ENCODE data around the gene RYR2.
A peak's percentile ranks its signal among the peaks of the same experiment; 100 is the strongest.

The RYR2 gene

DNA sequence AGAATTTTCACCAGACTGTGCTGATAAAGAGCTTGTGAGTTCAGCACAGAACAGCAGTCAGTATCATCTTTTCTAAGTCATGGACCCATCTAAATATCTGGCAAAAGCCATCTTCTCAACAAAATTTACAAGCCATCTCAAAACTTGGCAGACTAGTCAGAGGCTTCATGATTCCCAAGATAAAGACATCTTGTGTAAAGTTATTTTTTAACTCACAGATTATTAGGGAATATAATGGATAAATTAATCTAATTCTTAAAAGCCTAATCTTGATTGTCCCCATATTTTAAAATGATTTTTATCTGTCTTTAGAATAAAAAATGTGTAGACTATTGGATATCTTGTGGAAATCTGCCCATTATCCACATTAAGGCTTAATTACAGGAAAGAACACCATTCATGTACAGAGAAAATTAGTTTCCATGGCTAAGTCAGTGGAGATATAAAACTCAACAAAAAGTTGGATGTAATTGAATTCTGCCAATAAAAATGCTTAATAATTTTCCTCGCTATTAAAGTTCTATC, 688.9 kb downstream of the RYR2 start:
- no peak for DNase-seq (ENCODE audit: low read depth)
- H3K4me3 ChIP-seq (replicated peaks; ENCODE audit: low read depth, low read length) = no peak overlapping the region
- TF ChIP-seq, protein P1, sequence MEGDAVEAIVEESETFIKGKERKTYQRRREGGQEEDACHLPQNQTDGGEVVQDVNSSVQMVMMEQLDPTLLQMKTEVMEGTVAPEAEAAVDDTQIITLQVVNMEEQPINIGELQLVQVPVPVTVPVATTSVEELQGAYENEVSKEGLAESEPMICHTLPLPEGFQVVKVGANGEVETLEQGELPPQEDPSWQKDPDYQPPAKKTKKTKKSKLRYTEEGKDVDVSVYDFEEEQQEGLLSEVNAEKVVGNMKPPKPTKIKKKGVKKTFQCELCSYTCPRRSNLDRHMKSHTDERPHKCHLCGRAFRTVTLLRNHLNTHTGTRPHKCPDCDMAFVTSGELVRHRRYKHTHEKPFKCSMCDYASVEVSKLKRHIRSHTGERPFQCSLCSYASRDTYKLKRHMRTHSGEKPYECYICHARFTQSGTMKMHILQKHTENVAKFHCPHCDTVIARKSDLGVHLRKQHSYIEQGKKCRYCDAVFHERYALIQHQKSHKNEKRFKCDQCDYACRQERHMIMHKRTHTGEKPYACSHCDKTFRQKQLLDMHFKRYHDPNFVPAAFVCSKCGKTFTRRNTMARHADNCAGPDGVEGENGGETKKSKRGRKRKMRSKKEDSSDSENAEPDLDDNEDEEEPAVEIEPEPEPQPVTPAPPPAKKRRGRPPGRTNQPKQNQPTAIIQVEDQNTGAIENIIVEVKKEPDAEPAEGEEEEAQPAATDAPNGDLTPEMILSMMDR (IDR thresholded peaks at IDR 0.05; ENCODE audit: low read length, missing control alignments) = no peak

DNA sequence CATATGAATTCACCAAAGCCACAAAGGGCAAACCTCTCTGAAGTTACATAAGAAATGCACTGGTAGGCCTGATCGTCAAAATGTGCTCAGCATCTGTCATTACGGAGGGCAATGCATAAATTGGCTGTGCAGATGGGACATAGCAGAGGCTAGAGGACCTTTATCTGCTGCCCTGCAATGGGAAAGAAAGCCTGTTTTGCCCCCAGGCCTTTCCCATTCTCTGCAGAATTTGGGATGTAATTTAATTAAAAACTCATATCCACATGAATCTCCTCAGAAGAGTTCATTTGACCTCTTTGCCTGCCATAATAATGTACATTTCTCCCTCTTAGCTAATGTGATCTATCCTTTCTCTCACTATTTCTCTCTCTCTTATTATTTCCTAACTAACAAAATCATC, 690.7 kb downstream of the RYR2 start:
- DNase-seq (ENCODE audit: low read depth) = no peak
- no peak overlapping the region for H3K4me3 ChIP-seq (replicated peaks; ENCODE audit: low read depth, low read length)
- TF ChIP-seq, protein P1 (IDR thresholded peaks at IDR 0.05; ENCODE audit: low read length, missing control alignments) = no peak

DNA sequence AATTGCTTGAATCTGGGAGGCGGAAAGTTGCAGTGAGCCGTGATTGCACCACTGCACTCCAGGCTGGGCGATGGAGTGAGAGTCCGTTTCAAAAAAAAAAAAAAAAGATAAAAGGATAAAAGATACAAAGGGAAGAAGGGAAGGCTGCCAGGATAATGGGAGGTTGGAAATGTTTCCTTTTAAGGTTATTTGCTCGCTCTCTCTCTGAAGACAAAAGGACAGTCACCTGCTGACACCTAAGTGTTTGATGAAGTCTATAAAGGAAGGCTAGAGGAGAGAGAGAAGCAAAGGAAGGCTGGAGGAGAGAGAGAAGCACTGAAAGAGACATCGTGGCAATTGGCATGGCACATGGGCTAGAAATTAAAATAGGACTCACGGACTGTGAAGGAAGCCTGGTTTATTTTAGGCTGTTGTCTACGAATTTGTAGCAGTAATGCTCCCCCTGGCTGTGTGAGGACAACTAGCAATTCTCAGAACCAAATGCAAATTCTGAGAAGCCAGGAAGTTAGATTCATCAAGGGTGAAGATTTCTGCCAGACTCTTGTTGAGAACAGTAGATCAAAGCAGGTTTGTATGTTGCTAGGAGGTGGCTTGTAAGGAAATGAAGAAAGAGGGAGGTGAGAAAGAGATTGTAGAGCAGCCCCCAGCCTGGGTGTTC, 694.5 kb downstream of the RYR2 start:
- peak; percentile 4 for DNase-seq (ENCODE audit: low read depth)
- TF ChIP-seq, protein P1 (IDR thresholded peaks at IDR 0.05; ENCODE audit: low read length, missing control alignments) = peak; percentile 28

DNA sequence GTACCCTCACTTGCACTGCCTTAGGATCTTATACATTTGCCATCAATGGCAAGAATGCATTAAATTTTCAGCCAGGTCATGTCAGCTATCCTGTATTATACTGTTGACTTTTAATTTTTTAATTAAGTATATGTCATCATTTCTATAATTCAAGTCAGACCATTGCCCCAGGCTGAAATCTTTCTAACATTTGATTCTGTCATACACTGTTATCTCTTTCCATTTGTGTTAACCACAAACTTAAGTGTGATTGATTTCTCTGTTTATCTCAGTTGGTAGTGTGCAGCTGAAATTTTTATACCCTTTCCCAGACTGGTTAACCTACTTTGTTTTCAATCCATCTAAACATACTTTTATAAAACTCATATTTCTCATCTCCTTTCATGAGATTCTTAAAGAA, 695.5 kb downstream of the RYR2 start:
- no peak overlapping the region for H3K4me3 ChIP-seq (replicated peaks; ENCODE audit: low read depth, low read length)
- DNase-seq (ENCODE audit: low read depth) = no peak
- TF ChIP-seq, protein P1 (IDR thresholded peaks at IDR 0.05; ENCODE audit: low read length, missing control alignments) = no peak

More for the DNA sequence above, 694.5 kb downstream of the RYR2 start:
- no peak overlapping the region for H3K4me3 ChIP-seq (replicated peaks; ENCODE audit: low read depth, low read length)

DNA sequence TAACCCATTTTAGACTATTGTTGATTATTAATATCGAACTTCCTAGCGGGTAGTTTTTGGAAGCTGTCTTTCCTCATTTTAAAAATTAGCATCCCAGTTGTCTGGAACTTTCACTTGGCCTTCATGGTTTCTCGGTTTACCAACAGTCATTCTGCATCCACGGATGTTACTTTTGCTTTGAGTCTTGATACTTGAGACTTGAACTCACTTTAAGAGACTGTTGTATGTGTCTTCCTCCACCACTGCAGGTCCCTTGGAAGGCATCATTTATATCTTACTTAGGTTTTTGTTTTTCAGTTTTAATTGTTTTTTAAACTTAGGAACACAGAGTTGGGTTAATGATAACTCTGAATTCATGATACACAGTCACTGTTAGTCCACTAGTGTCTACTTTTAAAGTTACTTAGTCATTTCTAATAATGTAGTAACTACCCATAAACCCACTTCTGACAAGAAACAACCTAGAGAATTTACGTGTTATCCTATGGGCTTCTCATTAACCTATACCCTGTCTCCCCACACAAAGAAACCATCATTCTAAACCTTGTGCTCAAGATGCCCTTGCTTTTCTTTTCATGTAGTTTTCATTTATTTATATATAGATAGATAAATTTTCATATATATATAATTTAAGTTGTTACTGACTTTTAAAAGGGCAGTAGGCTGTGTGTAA, 696.1 kb downstream of the RYR2 start:
- TF ChIP-seq, protein P1 (IDR thresholded peaks at IDR 0.05; ENCODE audit: low read length, missing control alignments) = no peak
- no peak for DNase-seq (ENCODE audit: low read depth)
- no peak overlapping the region for H3K4me3 ChIP-seq (replicated peaks; ENCODE audit: low read depth, low read length)

DNA sequence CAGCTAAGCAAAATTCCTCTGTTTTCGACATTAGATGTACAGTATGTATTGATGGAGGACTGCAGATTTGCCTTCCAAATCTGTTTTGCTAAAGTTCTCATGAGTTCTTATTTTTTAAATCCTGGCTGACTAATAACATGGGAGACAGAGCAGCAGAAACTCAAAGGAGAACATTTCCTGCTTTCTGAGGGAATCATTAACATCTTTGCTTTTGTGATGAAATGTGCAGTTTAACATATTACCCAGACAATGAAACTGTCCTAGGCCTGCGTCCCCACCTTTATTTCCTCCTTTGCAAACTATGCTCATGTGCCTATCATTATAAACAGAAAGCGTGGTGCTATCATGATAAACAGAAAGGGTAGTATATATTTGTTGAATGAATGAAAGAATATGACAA, 698.9 kb downstream of the RYR2 start:
- no peak for DNase-seq (ENCODE audit: low read depth)
- TF ChIP-seq, protein P1 (IDR thresholded peaks at IDR 0.05; ENCODE audit: low read length, missing control alignments) = no peak
- H3K4me3 ChIP-seq (replicated peaks; ENCODE audit: low read depth, low read length) = no peak overlapping the region
